ENCODE measurements around the gene MYO5C. TPM values are rescaled to one million over a fixed set of nuclear protein-coding genes. Genes with fewer than 3 reads are reported as not detected.

Gene MYO5C
- total and polyA plus RNA-seq, 2 of the 4 experiments (the other 2 are of a cell fraction): under 0.01 to 0.03 TPM

- WGBS, 2 experiments (ENCODE audit: extremely low coverage in 2 of 2, insufficient read length in 1 of 2): 96% methylated on average over 4 of the region's 4 CpGs; no CpG with 5 or more reads in 1 of the 2 experiments
Observed at GRCh38 chr15:52150871-52151270, 144.7 kb downstream of the MYO5C start.

More at GRCh38 chr15:52150871-52151270, 144.7 kb downstream of the MYO5C start:
- ATAC-seq (ENCODE audit: low read depth) (no peak), DNase-seq (no peak)
- Histone ChIP-seq H4K20me1 (ENCODE audit: insufficient read depth, low read length) (no peaks in the 10 kb centered on the region), H2BK20ac (ENCODE audit: low read depth, low read length) (no peak overlapping the region), H3K79me1 (ENCODE audit: low read depth in 1 of 2, low read length in 2 of 2) (peaks cover 5 to 6% of the 10 kb centered on the region in 2 experiments; a peak in 3 of 4 replicates), H3K4ac (ENCODE audit: low read depth, low read length) (no peak overlapping the region), H3K4me1 (ENCODE audit: control insufficient read depth, insufficient read depth, low read length) (peaks cover 6% of the 10 kb centered on the region), H2BK5ac (ENCODE audit: low read depth, low read length, poor library complexity, severe bottlenecking) (no peak overlapping the region), H3K27me3 (ENCODE audit: control insufficient read depth, insufficient read depth, low read length) (no peaks in the 10 kb centered on the region), H3K4me3 (ENCODE audit: insufficient read depth, low read depth, low read length) (no peak overlapping the region), H3K27ac (ENCODE audit: insufficient read depth, low read length) (no peak overlapping the region), H3K14ac (replicated peaks; ENCODE audit: low read depth, low read length) (no peak overlapping the region), H3K18ac (ENCODE audit: low read depth, low read length) (no peak overlapping the region), H3K4me2 (ENCODE audit: low read depth, low read length) (no peak overlapping the region), H3K9ac (ENCODE audit: low read depth, low read length) (no peak overlapping the region), H4K8ac (ENCODE audit: low read depth in 2 of 2, low read length in 2 of 2) (no peak overlapping the region), H2BK15ac (ENCODE audit: low read depth, low read length) (no peak overlapping the region), H2AK5ac (ENCODE audit: low read depth, low read length) (no peak overlapping the region), H3K9me1 (ENCODE audit: insufficient read depth, low read length) (peaks cover 4% of the 10 kb centered on the region; the same call in 1 of the 2 replicates), H4K5ac (ENCODE audit: low read depth, low read length) (no peak overlapping the region), H4K91ac (ENCODE audit: insufficient read depth, low read depth, low read length) (no peak overlapping the region), H3K9me3 (ENCODE audit: control insufficient read depth, insufficient read depth, low read length) (no peaks in the 10 kb centered on the region), H3K36me3 (ENCODE audit: control insufficient read depth, insufficient read depth, low read length) (peaks cover 20% of the 10 kb centered on the region), H2AK9ac (replicated peaks; ENCODE audit: low read depth, low read length, poor library complexity) (no peak overlapping the region), H3K23ac (ENCODE audit: low read depth, low read length) (no peak overlapping the region), H2BK120ac (ENCODE audit: low read depth, low read length) (no peak overlapping the region), H3K56ac (ENCODE audit: extremely low read depth, insufficient read depth, low read length) (no peak overlapping the region), H2AFZ (replicated peaks; ENCODE audit: low read length, poor library complexity) (no peak overlapping the region)
- ChIA-PET POLR2A (ENCODE audit: unreplicated experiment) (no interaction called here), CTCF (no interaction called here)
- dilution Hi-C loops (cut with HindIII; ENCODE audit: low sequenced_read_pairs, unreplicated experiment): no loop called here
- intact Hi-C loops (cut with micrococcal nuclease): no loop called here
- TF ChIP-seq CHD1 (IDR thresholded peaks at IDR 0.05; ENCODE audit: low read depth, low read length) (no peak), CTCF (conservative IDR thresholded peaks at IDR 0.05; ENCODE audit: low read depth, low read length) (no peak)
- in situ Hi-C loops (cut with MboI; ENCODE audit: low sequenced_read_pairs): no loop called here
- BruUV-seq (replicated peaks): no TSS peak
